MM.1S (cell line): ENCODE measurements around the gene ZNF862.

Source experiments
- DNase-seq: peaks from one replicate; pipeline ENCODE4 v3.0.0-alpha.2; 2015
- H2AFZ ChIP-seq: fragments of 300-600 bp; sonication (generic); 2 replicates; pipeline ENCODE4 v1.6.0; 2016; ENCODE audit warnings: antibody characterized with exemption, low read length
- H3F3A ChIP-seq: fragments of 300-600 bp; sonication (generic); 2 replicates; pipeline ENCODE4 v1.6.1; 2016; ENCODE audit warnings: mild to moderate bottlenecking, antibody characterized with exemption, low read length, moderate library complexity, mixed read lengths; ENCODE audit not compliant: insufficient read depth
- H3K27ac ChIP-seq: fragments of 300-600 bp; sonication (generic); 2 replicates; pipeline ENCODE4 v1.5.1; 2016; ENCODE audit warnings: mild to moderate bottlenecking, low read length
- H3K27me3 ChIP-seq: fragments of 300-600 bp; sonication (generic); replicated peaks from 2 replicates; pipeline ENCODE4 v1.6.0; 2016; ENCODE audit warnings: low read length; ENCODE audit not compliant: insufficient read depth
- H3K36me3 ChIP-seq: fragments of 300-600 bp; sonication (generic); replicated peaks from 2 replicates; pipeline ENCODE4 v1.6.1; 2016; ENCODE audit warnings: mild to moderate bottlenecking, low read length, mixed read lengths; ENCODE audit not compliant: insufficient read depth
- H3K4me1 ChIP-seq: fragments of 300-600 bp; sonication (generic); 2 replicates; pipeline ENCODE4 v1.6.1; 2016; ENCODE audit warnings: low read length, mixed read lengths
- H3K4me2 ChIP-seq: fragments of 300-600 bp; sonication (generic); 2 replicates; pipeline ENCODE4 v1.6.0; 2016; ENCODE audit warnings: low read depth, low read length
- H3K4me3 ChIP-seq: fragments of 300-600 bp; sonication (generic); 2 replicates; pipeline ENCODE4 v1.5.1; 2016; ENCODE audit warnings: low read length, mixed read lengths
- H3K79me2 ChIP-seq: fragments of 300-600 bp; sonication (generic); 2 replicates; pipeline ENCODE4 v1.6.1; 2016; ENCODE audit warnings: mixed run types, low read length, mixed read lengths
- H3K9ac ChIP-seq: fragments of 300-600 bp; sonication (generic); 2 replicates; pipeline ENCODE4 v1.6.1; 2016; ENCODE audit warnings: low read length, mixed read lengths
- H3K9me2 ChIP-seq: fragments of 300-600 bp; sonication (generic); replicated peaks from 2 replicates; pipeline ENCODE4 v1.6.1; 2016; ENCODE audit warnings: mild to moderate bottlenecking, low read length, mixed read lengths; ENCODE audit not compliant: insufficient read depth
- H3K9me3 ChIP-seq: fragments of 300-600 bp; sonication (generic); replicated peaks from 2 replicates; pipeline ENCODE4 v1.6.1; 2016; ENCODE audit warnings: mild to moderate bottlenecking, low read length, mixed read lengths; ENCODE audit not compliant: insufficient read depth
- H4K20me1 ChIP-seq: fragments of 300-600 bp; sonication (generic); 2 replicates; pipeline ENCODE4 v1.6.1; 2016; ENCODE audit warnings: mild to moderate bottlenecking, low read length, moderate library complexity, mixed read lengths; ENCODE audit not compliant: insufficient read depth
- EZH2 ChIP-seq: fragments of 300-600 bp; sonication (generic); optimal IDR thresholded peaks from 2 replicates; pipeline ENCODE3; 2017; ENCODE audit warnings: low read depth, mild to moderate bottlenecking, antibody characterized with exemption, low read length, mixed read lengths
- EZH2phosphoT487 ChIP-seq: fragments of 300-600 bp; sonication (generic); IDR thresholded peaks from 2 replicates; pipeline ENCODE4 v1.6.1; 2018; ENCODE audit warnings: antibody characterized with exemption, low read length
- TF ChIP-seq, protein P1 (sequence below): fragments of 300-600 bp; sonication (generic); IDR thresholded peaks from 2 replicates; pipeline ENCODE4 v1.5.1; 2016; ENCODE audit warnings: antibody characterized with exemption, low read length, mixed read lengths

ZNF862 gene

DNA sequence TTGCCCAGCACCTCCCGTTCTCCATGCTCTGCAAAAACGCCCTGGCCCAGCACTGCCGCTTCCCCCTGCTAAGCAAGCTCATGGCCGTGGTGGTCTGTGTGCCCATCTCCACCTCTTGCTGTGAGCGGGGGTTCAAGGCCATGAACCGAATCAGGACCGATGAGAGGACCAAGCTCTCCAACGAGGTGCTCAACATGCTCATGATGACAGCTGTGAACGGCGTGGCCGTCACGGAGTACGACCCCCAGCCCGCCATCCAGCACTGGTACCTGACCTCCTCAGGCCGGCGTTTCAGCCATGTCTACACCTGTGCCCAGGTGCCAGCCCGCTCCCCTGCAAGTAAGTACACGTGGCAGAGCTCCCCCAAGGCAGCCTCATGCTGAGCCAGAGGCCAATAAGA, 24.0 kb downstream of the ZNF862 start:
- H3F3A ChIP-seq = no peaks in the 10 kb centered on the region
- H3K4me2 ChIP-seq = no peak overlapping the region
- no peak overlapping the region for H3K9ac ChIP-seq
- no peaks in the 10 kb centered on the region for H3K36me3 ChIP-seq
- H3K9me2 ChIP-seq = no peaks in the 10 kb centered on the region
- H3K9me3 ChIP-seq = no peaks in the 10 kb centered on the region
- H2AFZ ChIP-seq = no peak overlapping the region
- no peaks in the 10 kb centered on the region for H4K20me1 ChIP-seq
- H3K4me3 ChIP-seq = no peak overlapping the region
- no peaks in the 10 kb centered on the region for H3K27me3 ChIP-seq
- DNase-seq = no peak
- peaks cover 10% of the 10 kb centered on the region for H3K4me1 ChIP-seq
- no peaks in the 10 kb centered on the region for H3K79me2 ChIP-seq
- no peak overlapping the region for H3K27ac ChIP-seq
- TF ChIP-seq, protein P1, sequence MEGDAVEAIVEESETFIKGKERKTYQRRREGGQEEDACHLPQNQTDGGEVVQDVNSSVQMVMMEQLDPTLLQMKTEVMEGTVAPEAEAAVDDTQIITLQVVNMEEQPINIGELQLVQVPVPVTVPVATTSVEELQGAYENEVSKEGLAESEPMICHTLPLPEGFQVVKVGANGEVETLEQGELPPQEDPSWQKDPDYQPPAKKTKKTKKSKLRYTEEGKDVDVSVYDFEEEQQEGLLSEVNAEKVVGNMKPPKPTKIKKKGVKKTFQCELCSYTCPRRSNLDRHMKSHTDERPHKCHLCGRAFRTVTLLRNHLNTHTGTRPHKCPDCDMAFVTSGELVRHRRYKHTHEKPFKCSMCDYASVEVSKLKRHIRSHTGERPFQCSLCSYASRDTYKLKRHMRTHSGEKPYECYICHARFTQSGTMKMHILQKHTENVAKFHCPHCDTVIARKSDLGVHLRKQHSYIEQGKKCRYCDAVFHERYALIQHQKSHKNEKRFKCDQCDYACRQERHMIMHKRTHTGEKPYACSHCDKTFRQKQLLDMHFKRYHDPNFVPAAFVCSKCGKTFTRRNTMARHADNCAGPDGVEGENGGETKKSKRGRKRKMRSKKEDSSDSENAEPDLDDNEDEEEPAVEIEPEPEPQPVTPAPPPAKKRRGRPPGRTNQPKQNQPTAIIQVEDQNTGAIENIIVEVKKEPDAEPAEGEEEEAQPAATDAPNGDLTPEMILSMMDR = no peak
- TF ChIP-seq EZH2 = no peak

DNA sequence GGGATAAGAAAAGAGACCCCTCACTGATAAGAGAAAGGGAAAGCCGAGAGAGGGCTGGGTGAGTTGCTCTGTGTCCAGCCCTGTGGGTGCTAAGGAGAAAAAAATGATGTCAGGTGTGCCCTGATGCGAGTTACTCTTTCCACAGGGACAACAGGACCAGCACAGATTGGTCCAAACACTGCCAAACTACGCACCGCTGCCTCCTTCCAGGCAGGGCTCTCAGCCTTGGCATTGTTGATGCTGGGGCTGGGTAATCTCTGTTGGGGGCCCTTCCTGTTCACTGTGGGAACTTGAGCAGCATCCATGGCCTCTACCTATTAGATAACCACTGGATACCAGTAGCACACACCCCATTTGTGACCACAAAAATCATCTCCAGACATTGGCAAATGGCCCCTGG, 25.3 kb downstream of the ZNF862 start:
- Histone ChIP-seq H3K27me3 (no peaks in the 10 kb centered on the region), H3K36me3 (no peaks in the 10 kb centered on the region), H3K9me3 (no peaks in the 10 kb centered on the region), H3K79me2 (no peaks in the 10 kb centered on the region), H3K4me1 (peaks cover 22% of the 10 kb centered on the region), H3K9ac (no peak overlapping the region), H3F3A (no peaks in the 10 kb centered on the region), H3K4me3 (no peak overlapping the region), H3K9me2 (no peaks in the 10 kb centered on the region), H3K27ac (no peak overlapping the region), H2AFZ (no peak overlapping the region), H3K4me2 (no peak overlapping the region), H4K20me1 (no peaks in the 10 kb centered on the region)
- no peak for TF ChIP-seq EZH2phosphoT487
- DNase-seq = no peak

DNA sequence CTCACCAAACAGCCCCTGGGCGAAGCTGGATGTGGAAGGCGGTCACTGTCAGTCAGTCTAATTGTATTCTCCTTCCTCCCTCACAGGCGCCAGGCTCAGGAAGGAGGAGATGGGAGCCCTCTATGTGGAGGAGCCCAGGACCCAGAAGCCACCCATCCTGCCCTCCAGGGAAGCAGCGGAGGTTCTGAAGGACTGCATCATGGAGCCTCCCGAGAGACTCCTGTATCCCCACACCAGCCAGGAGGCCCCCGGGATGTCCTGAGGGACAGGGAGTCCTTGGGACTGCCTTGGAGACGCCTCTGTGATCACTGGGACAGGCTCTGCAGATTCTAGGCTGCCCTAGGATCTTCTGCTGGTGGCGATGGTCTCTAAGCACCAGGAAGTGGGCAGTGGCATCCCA, 25.8 kb downstream of the ZNF862 start:
- H3K9ac ChIP-seq = no peak overlapping the region

DNA sequence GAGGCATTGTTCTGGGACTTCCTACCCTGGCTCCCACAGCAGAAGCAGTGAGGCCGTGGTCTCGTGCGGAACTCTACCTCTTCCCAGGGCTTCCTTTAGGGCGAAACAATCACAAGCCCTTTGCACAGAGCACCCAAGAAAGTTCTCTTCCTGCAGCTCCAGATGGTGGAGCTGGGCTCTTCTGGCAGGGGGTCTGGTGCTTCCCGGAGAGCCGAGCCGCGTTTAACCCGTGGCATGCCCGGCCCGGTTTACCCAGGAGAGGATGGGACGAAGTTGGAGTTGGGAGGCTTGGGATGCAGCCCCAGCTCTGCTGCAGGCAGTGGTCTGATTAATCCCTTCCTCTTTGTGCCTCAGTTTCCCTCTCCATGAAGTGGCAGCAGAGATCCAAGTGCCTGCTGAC, 26.6 kb downstream of the ZNF862 start:
- no peaks in the 10 kb centered on the region for H3K9me3 ChIP-seq
- H2AFZ ChIP-seq = no peak overlapping the region
- no peaks in the 10 kb centered on the region for H3F3A ChIP-seq
- DNase-seq = no peak
- H3K36me3 ChIP-seq = no peaks in the 10 kb centered on the region
- no peaks in the 10 kb centered on the region for H4K20me1 ChIP-seq
- H3K4me3 ChIP-seq = no peak overlapping the region
- no peak overlapping the region for H3K27ac ChIP-seq
- H3K4me1 ChIP-seq = peaks cover 34% of the 10 kb centered on the region
- no peaks in the 10 kb centered on the region for H3K79me2 ChIP-seq
- H3K9me2 ChIP-seq = no peaks in the 10 kb centered on the region
- no peaks in the 10 kb centered on the region for H3K27me3 ChIP-seq
- no peak overlapping the region for H3K9ac ChIP-seq
- no peak overlapping the region for H3K4me2 ChIP-seq
- TF ChIP-seq EZH2 (no peak), EZH2phosphoT487 (no peak)
- TF ChIP-seq, protein P1 = no peak

More for the DNA sequence above, 25.8 kb downstream of the ZNF862 start:
- Histone ChIP-seq H4K20me1 (no peaks in the 10 kb centered on the region), H3K9me2 (no peaks in the 10 kb centered on the region), H3K4me3 (no peak overlapping the region), H3K4me2 (no peak overlapping the region), H3K79me2 (no peaks in the 10 kb centered on the region), H3K9me3 (no peaks in the 10 kb centered on the region), H3K4me1 (peaks cover 27% of the 10 kb centered on the region), H3K36me3 (no peaks in the 10 kb centered on the region), H3K27me3 (no peaks in the 10 kb centered on the region), H3K27ac (no peak overlapping the region), H2AFZ (no peak overlapping the region), H3F3A (no peaks in the 10 kb centered on the region)
- DNase-seq = no peak
- no peak for TF ChIP-seq EZH2
- TF ChIP-seq, protein P1 = no peak
- no peak for TF ChIP-seq EZH2phosphoT487
